OCI-LY1 (cell line): Measurements from ENCODE around the gene SOX2.
"Not testable (repeated sequence)": the region's sequence is repeated elsewhere in the genome, so short reads cannot be mapped to it uniquely, and the experiment has no call there.

Experiments used
- H2AFZ ChIP-seq: fragments of 200-600 bp; sonication (generic), shearing (Covaris generic); 2 replicates; pipeline ENCODE4 v1.6.0; 2014; ENCODE audit warnings: antibody characterized with exemption, mild to moderate bottlenecking, low read length
- H3F3A ChIP-seq: fragments of 200-600 bp; sonication (generic), shearing (Covaris generic); 2 replicates; pipeline ENCODE4 v1.6.0; 2014; ENCODE audit warnings: mild to moderate bottlenecking, antibody characterized with exemption, low read length, moderate library complexity; ENCODE audit not compliant: insufficient read depth
- H3K27ac ChIP-seq: fragments of 200-600 bp; sonication (generic); 2 replicates; pipeline ENCODE4 v1.5.1; 2014; ENCODE audit warnings: low read length, mixed run types, mild to moderate bottlenecking, low read depth; ENCODE audit not compliant: poor library complexity, severe bottlenecking
- H3K27me3 ChIP-seq: fragments of 200-600 bp; sonication (generic); 2 replicates; pipeline ENCODE4 v1.6.0; 2014; ENCODE audit warnings: antibody characterized with exemption, mild to moderate bottlenecking, low read length, moderate library complexity; ENCODE audit not compliant: insufficient read depth
- H3K36me3 ChIP-seq: fragments of 200-600 bp; sonication (generic); 2 replicates; pipeline ENCODE4 v1.6.1; 2014; ENCODE audit warnings: mild to moderate bottlenecking, antibody characterized with exemption, low read length, moderate library complexity, mixed read lengths; ENCODE audit not compliant: insufficient read depth
- H3K4me1 ChIP-seq: fragments of 200-600 bp; sonication (generic); 2 replicates; pipeline ENCODE4 v1.5.1; 2014; ENCODE audit warnings: mild to moderate bottlenecking, low read length, moderate library complexity; ENCODE audit not compliant: insufficient read depth, severe bottlenecking
- H3K4me2 ChIP-seq: fragments of 200-600 bp; sonication (generic), shearing (Covaris generic); 2 replicates; pipeline ENCODE4 v1.6.1; 2014; ENCODE audit warnings: low read length
- H3K4me3 ChIP-seq: fragments of 200-600 bp; sonication (generic); 2 replicates; pipeline ENCODE4 v1.5.1; 2014; ENCODE audit warnings: low read length, low read depth, mild to moderate bottlenecking, mixed read lengths; ENCODE audit not compliant: poor library complexity, severe bottlenecking
- H3K79me2 ChIP-seq: fragments of 200-600 bp; shearing (Covaris generic); 2 replicates; pipeline ENCODE4 v1.6.1; 2016; ENCODE audit warnings: mixed run types, low read length, mixed read lengths; ENCODE audit not compliant: insufficient read depth
- H3K9ac ChIP-seq: fragments of 200-600 bp; sonication (generic), shearing (Covaris generic); 2 replicates; pipeline ENCODE4 v1.6.1; 2014; ENCODE audit warnings: mild to moderate bottlenecking, low read length, mixed read lengths
- H3K9me2 ChIP-seq: fragments of 200-600 bp; sonication (generic), shearing (Covaris generic); 2 replicates; pipeline ENCODE4 v1.6.1; 2014; ENCODE audit warnings: low read depth, mild to moderate bottlenecking, low read length, mixed read lengths
- H3K9me3 ChIP-seq: fragments of 200-600 bp; shearing (Covaris generic); 2 replicates; pipeline ENCODE4 v1.6.1; 2014; ENCODE audit warnings: low read length, mixed read lengths
- H4K20me1 ChIP-seq: fragments of 200-600 bp; sonication (generic), shearing (Covaris generic); 2 replicates; pipeline ENCODE4 v1.6.0; 2016; ENCODE audit warnings: mild to moderate bottlenecking, low read length; ENCODE audit not compliant: insufficient read depth
- EZH2 ChIP-seq: fragments of 200-600 bp; sonication (generic), shearing (Covaris generic); IDR thresholded peaks from 2 replicates; pipeline ENCODE4 v1.8.0; 2017; ENCODE audit warnings: borderline replicate concordance, mixed run types, mild to moderate bottlenecking, antibody characterized with exemption, low read length, moderate library complexity, mixed read lengths
- TF ChIP-seq, protein P1 (sequence below): fragments of 200-600 bp; sonication (generic), shearing (Covaris generic); IDR thresholded peaks from 2 replicates; pipeline ENCODE4 v1.5.1; 2017; ENCODE audit warnings: mild to moderate bottlenecking, antibody characterized with exemption, low read length, moderate library complexity, mixed read lengths

The SOX2 gene

DNA sequence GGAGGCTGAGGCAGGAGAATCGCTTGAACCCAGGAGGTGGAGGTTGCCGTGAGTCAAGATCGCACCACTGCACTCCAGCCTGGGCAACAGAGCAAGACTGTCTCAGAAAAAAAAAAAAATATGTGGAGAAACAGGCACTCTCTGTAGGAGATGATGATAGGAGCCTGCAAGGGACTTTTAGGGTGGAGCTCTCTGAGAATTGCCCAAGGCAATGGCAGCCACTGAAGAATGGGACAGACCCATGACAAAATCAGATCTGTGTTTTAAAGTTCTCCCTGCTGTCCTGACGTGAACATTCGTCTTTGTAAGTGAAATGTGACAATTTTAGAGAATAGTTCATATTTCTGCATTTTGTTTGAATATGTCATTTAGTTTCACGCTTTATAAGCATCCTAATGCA, 50.2 kb downstream of the SOX2 start:
- Histone ChIP-seq H3K9me3 (no peaks in the 10 kb centered on the region), H3K4me3 (no peak overlapping the region), H3K4me1 (peaks cover 52% of the 10 kb centered on the region), H2AFZ (no peak overlapping the region), H3K36me3 (no peaks in the 10 kb centered on the region), H3K9ac (no peak overlapping the region), H3K9me2 (no peaks in the 10 kb centered on the region), H3K4me2 (no peak overlapping the region), H3K27me3 (no peaks in the 10 kb centered on the region), H3F3A (0 out of 2 replicates have a peak, but pooled peaks cover 8% of the 10 kb centered on the region), H3K27ac (no peak overlapping the region), H4K20me1 (no peaks in the 10 kb centered on the region), H3K79me2 (no peaks in the 10 kb centered on the region)
- no peak for TF ChIP-seq EZH2
- TF ChIP-seq, protein P1, sequence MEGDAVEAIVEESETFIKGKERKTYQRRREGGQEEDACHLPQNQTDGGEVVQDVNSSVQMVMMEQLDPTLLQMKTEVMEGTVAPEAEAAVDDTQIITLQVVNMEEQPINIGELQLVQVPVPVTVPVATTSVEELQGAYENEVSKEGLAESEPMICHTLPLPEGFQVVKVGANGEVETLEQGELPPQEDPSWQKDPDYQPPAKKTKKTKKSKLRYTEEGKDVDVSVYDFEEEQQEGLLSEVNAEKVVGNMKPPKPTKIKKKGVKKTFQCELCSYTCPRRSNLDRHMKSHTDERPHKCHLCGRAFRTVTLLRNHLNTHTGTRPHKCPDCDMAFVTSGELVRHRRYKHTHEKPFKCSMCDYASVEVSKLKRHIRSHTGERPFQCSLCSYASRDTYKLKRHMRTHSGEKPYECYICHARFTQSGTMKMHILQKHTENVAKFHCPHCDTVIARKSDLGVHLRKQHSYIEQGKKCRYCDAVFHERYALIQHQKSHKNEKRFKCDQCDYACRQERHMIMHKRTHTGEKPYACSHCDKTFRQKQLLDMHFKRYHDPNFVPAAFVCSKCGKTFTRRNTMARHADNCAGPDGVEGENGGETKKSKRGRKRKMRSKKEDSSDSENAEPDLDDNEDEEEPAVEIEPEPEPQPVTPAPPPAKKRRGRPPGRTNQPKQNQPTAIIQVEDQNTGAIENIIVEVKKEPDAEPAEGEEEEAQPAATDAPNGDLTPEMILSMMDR = no peak

DNA sequence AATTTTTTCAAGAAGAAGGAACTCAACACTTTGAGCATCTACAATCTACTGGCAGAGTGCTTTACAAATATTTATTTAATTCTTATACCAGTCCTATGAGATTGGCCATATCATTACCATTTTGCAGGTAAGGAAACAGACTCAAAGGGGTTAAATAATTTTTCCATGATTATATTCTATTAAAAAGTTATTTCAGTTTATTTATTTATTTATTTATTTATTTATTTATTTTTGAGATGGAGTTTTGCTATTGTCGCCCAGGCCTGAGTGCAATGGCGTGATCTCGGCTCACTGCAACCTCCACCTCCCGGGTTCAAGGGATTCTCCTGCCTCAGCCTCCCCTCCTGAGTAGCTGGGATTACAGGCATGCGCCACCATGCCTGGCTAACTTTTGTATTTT, 52.3 kb downstream of the SOX2 start:
- H3K27me3 ChIP-seq = not testable (repeated sequence)

More for the DNA sequence above, 52.3 kb downstream of the SOX2 start:
- H4K20me1 ChIP-seq, H3K4me2 ChIP-seq, H3K4me3 ChIP-seq, H3K9me2 ChIP-seq, H3K9me3 ChIP-seq, H3F3A ChIP-seq, H3K27ac ChIP-seq, H3K9ac ChIP-seq, H3K79me2 ChIP-seq, H2AFZ ChIP-seq, H3K36me3 ChIP-seq: not testable (repeated sequence)
- peaks cover 48% of the 10 kb centered on the region for H3K4me1 ChIP-seq
